ENCODE results near the gene PCDHB5. TPM values are rescaled to one million over a fixed set of nuclear protein-coding genes. Genes with fewer than 3 reads are reported as not detected.
A peak's percentile ranks its signal among the peaks of the same experiment; 100 is the strongest.
"Not testable (repeated sequence)": the region's sequence is repeated elsewhere in the genome, so short reads cannot be mapped to it uniquely, and the experiment has no call there.

PCDHB5 gene
- total RNA-seq, 1 experiment from 2014 or later = 25.2 TPM

- not testable (repeated sequence) for H3K36me3 ChIP-seq; H3K27me3 ChIP-seq (replicated peaks); H3K4me1 ChIP-seq (replicated peaks); H3K4me3 ChIP-seq; H3K9me3 ChIP-seq (replicated peaks); H3K27ac ChIP-seq
- peak in 1 of 2 experiments; percentile 30 for DNase-seq (ENCODE audit: low read depth in 1 of 2, low spot score in 2 of 2)
Observed at GRCh38 chr5:141174291-141175104, 39.5 kb downstream of the PCDHB5 start.

GRCh38 chr5:141175933-141176332 lies 40.9 kb downstream of the PCDHB5 start:
- DNase-seq (ENCODE audit: low read depth in 1 of 2, low spot score in 2 of 2) = no peak
- peaks cover 3% of the 10 kb centered on the region; the same call in 1 of the 2 replicates for H3K9me3 ChIP-seq (replicated peaks)
- no peak overlapping the region for H3K27ac ChIP-seq
- no peaks in the 10 kb centered on the region for H3K36me3 ChIP-seq
- H3K4me1 ChIP-seq (replicated peaks) = no peaks in the 10 kb centered on the region
- H3K4me3 ChIP-seq = no peak overlapping the region
- H3K27me3 ChIP-seq (replicated peaks) = no peaks in the 10 kb centered on the region

- H3K27me3 ChIP-seq (replicated peaks); H3K27ac ChIP-seq; H3K9me3 ChIP-seq (replicated peaks); H3K36me3 ChIP-seq; H3K4me3 ChIP-seq; H3K4me1 ChIP-seq (replicated peaks): not testable (repeated sequence)
- peak in 1 of 2 experiments; percentile 25 for DNase-seq (ENCODE audit: low read depth in 1 of 2, low spot score in 2 of 2)
Observed at GRCh38 chr5:141177577-141178191, 42.7 kb downstream of the PCDHB5 start, which contains the start of gene PCDHB8. PCDHB8 (plus strand) TSS chr5:141177790; CDS start chr5:141178035, 245 bp downstream.

GRCh38 chr5:141179371-141179770 lies 44.4 kb downstream of the PCDHB5 start:
- not testable (repeated sequence) for DNase-seq (ENCODE audit: low read depth in 1 of 2, low spot score in 2 of 2); H3K36me3 ChIP-seq; H3K27ac ChIP-seq; H3K27me3 ChIP-seq (replicated peaks); H3K4me3 ChIP-seq; H3K4me1 ChIP-seq (replicated peaks)
- peaks cover 12% of the 10 kb centered on the region for H3K9me3 ChIP-seq (replicated peaks)

GRCh38 chr5:141179876-141180275 lies 44.9 kb downstream of the PCDHB5 start:
- not testable (repeated sequence) for H3K4me1 ChIP-seq (replicated peaks); H3K36me3 ChIP-seq; H3K27me3 ChIP-seq (replicated peaks); DNase-seq (ENCODE audit: low read depth in 1 of 2, low spot score in 2 of 2); H3K4me3 ChIP-seq; H3K27ac ChIP-seq
- peaks cover 16% of the 10 kb centered on the region for H3K9me3 ChIP-seq (replicated peaks)

- Histone ChIP-seq H3K36me3 (peaks cover 10% of the 10 kb centered on the region), H3K9me3 (replicated peaks) (peaks cover 17% of the 10 kb centered on the region), H3K4me1 (replicated peaks) (no peaks in the 10 kb centered on the region), H3K27me3 (replicated peaks) (no peaks in the 10 kb centered on the region), H3K4me3 (no peak overlapping the region), H3K27ac (no peak overlapping the region)
- DNase-seq (ENCODE audit: low read depth in 1 of 2, low spot score in 2 of 2) = no peak
Observed at GRCh38 chr5:141180313-141180712, 45.3 kb downstream of the PCDHB5 start.

GRCh38 chr5:141182248-141182647 lies 47.2 kb downstream of the PCDHB5 start, which contains the start of gene PCDHB16:
PCDHB16 (plus strand) TSS chr5:141182387; CDS start chr5:141182560, 173 bp downstream.
- Histone ChIP-seq H3K27ac (peak within 1 kb of the TSS; percentile 71), H3K27me3 (replicated peaks) (no peaks in the 10 kb centered on the region), H3K4me1 (replicated peaks) (no peaks in the 10 kb centered on the region), H3K36me3 (peaks cover 16% of the 10 kb centered on the region), H3K9me3 (replicated peaks) (peaks cover 26% of the 10 kb centered on the region), H3K4me3 (peak within 1 kb of the TSS; percentile 50)
- peak; percentile 71 to 77 for DNase-seq (ENCODE audit: low read depth in 1 of 2, low spot score in 2 of 2)

GRCh38 chr5:141184117-141184855 lies 49.3 kb downstream of the PCDHB5 start:
- Histone ChIP-seq H3K36me3 (peaks cover 19% of the 10 kb centered on the region), H3K9me3 (replicated peaks) (peaks cover 26% of the 10 kb centered on the region)
- not testable (repeated sequence) for H3K27ac ChIP-seq; DNase-seq (ENCODE audit: low read depth in 1 of 2, low spot score in 2 of 2); H3K4me1 ChIP-seq (replicated peaks); H3K4me3 ChIP-seq; H3K27me3 ChIP-seq (replicated peaks)

- DNase-seq (ENCODE audit: low read depth in 1 of 2, low spot score in 2 of 2) = no peak
- Histone ChIP-seq H3K9me3 (replicated peaks) (peaks cover 26% of the 10 kb centered on the region), H3K27ac (no peak within 1 kb of the TSS), H3K36me3 (peaks cover 19% of the 10 kb centered on the region), H3K4me1 (replicated peaks) (no peaks in the 10 kb centered on the region), H3K27me3 (replicated peaks) (no peaks in the 10 kb centered on the region), H3K4me3 (no peak within 1 kb of the TSS)
Observed at GRCh38 chr5:141186897-141187512, 52.0 kb downstream of the PCDHB5 start, which contains the start of gene PCDHB9. PCDHB9 (plus strand) TSS chr5:141187161; CDS start chr5:141187319, 158 bp downstream.

Other genes starting within 250 kb of the PCDHB5 start
- 0.28 TPM in 1 of 2 replicates, not detected in the other for gene PCDHAC1, start 208.9 kb upstream of the PCDHB5 start, total RNA-seq (2014; rRNA removed; shearing (Covaris generic))
- 0.03 TPM in 1 of 2 replicates, not detected in the other for gene PCDHAC2, start 168.7 kb upstream of the PCDHB5 start, total RNA-seq (2014; rRNA removed; shearing (Covaris generic))
- gene PCDHB1, start 83.8 kb upstream of the PCDHB5 start, total RNA-seq (2014; rRNA removed; shearing (Covaris generic)) = not detected in 2 replicates
- gene PCDHB2, start 40.6 kb upstream of the PCDHB5 start, total RNA-seq (2014; rRNA removed; shearing (Covaris generic)) = 5.4 and 7.6 TPM in 2 replicates
- 0.37 and 1.2 TPM in 2 replicates for gene PCDHB3, start 34.7 kb upstream of the PCDHB5 start, total RNA-seq (2014; rRNA removed; shearing (Covaris generic))
- gene PCDHB4, start 13.4 kb upstream of the PCDHB5 start, total RNA-seq (2014; rRNA removed; shearing (Covaris generic)) = 0.32 TPM in 1 of 2 replicates, not detected in the other
- gene PCDHB6, start 14.9 kb downstream of the PCDHB5 start, total RNA-seq (2014; rRNA removed; shearing (Covaris generic)) = 0.29 and 0.50 TPM in 2 replicates
- gene PCDHB7, start 37.4 kb downstream of the PCDHB5 start, total RNA-seq (2014; rRNA removed; shearing (Covaris generic)) = 0.85 and 0.87 TPM in 2 replicates
- gene PCDHB8, start 42.6 kb downstream of the PCDHB5 start, total RNA-seq (2014; rRNA removed; shearing (Covaris generic)) = 0.75 and 1.8 TPM in 2 replicates
- 11.9 and 16.3 TPM in 2 replicates for gene PCDHB16, start 47.2 kb downstream of the PCDHB5 start, total RNA-seq (2014; rRNA removed; shearing (Covaris generic))
- 2.7 and 3.8 TPM in 2 replicates for gene PCDHB9, start 52.0 kb downstream of the PCDHB5 start, total RNA-seq (2014; rRNA removed; shearing (Covaris generic))
- 3.3 and 4.7 TPM in 2 replicates for gene PCDHB10, start 57.1 kb downstream of the PCDHB5 start, total RNA-seq (2014; rRNA removed; shearing (Covaris generic))
- 0.34 TPM in 1 of 2 replicates, not detected in the other for gene PCDHB11, start 64.4 kb downstream of the PCDHB5 start, total RNA-seq (2014; rRNA removed; shearing (Covaris generic))
- 1.8 and 6.2 TPM in 2 replicates for gene PCDHB12, start 73.5 kb downstream of the PCDHB5 start, total RNA-seq (2014; rRNA removed; shearing (Covaris generic))
- gene PCDHB13, start 78.7 kb downstream of the PCDHB5 start, total RNA-seq (2014; rRNA removed; shearing (Covaris generic)) = 1.3 and 1.7 TPM in 2 replicates
- gene PCDHB14, start 88.1 kb downstream of the PCDHB5 start, total RNA-seq (2014; rRNA removed; shearing (Covaris generic)) = 18.6 and 28.4 TPM in 2 replicates
- 0.74 and 1.0 TPM in 2 replicates for gene PCDHB15, start 110.2 kb downstream of the PCDHB5 start, total RNA-seq (2014; rRNA removed; shearing (Covaris generic))
- gene SLC25A2, start 168.8 kb downstream of the PCDHB5 start, total RNA-seq (2014; rRNA removed; shearing (Covaris generic)) = 0.11 and 0.75 TPM in 2 replicates
- 147 and 154 TPM in 2 replicates for gene TAF7, start 185.6 kb downstream of the PCDHB5 start, total RNA-seq (2014; rRNA removed; shearing (Covaris generic))
- 2.2 and 3.1 TPM in 2 replicates for gene PCDHGA1, start 195.3 kb downstream of the PCDHB5 start, total RNA-seq (2014; rRNA removed; shearing (Covaris generic))
- gene PCDHGA2, start 203.6 kb downstream of the PCDHB5 start, total RNA-seq (2014; rRNA removed; shearing (Covaris generic)) = 1.2 and 2.1 TPM in 2 replicates
- gene PCDHGA3, start 208.6 kb downstream of the PCDHB5 start, total RNA-seq (2014; rRNA removed; shearing (Covaris generic)) = 0.26 TPM in 1 of 2 replicates, not detected in the other
- 0.79 TPM in 1 of 2 replicates, not detected in the other for gene PCDHGB1, start 214.9 kb downstream of the PCDHB5 start, total RNA-seq (2014; rRNA removed; shearing (Covaris generic))
- gene PCDHGA4, start 219.8 kb downstream of the PCDHB5 start, total RNA-seq (2014; rRNA removed; shearing (Covaris generic)) = 1.2 and 1.7 TPM in 2 replicates
- gene PCDHGB2, start 224.8 kb downstream of the PCDHB5 start, total RNA-seq (2014; rRNA removed; shearing (Covaris generic)) = 3.8 TPM in 1 of 2 replicates, not detected in the other
- gene PCDHGA5, start 229.0 kb downstream of the PCDHB5 start, total RNA-seq (2014; rRNA removed; shearing (Covaris generic)) = 0.76 and 1.8 TPM in 2 replicates
- gene PCDHGB3, start 235.0 kb downstream of the PCDHB5 start, total RNA-seq (2014; rRNA removed; shearing (Covaris generic)) = 1.1 TPM in 1 of 2 replicates, not detected in the other
- 0.38 and 1.4 TPM in 2 replicates for gene PCDHGA6, start 238.7 kb downstream of the PCDHB5 start, total RNA-seq (2014; rRNA removed; shearing (Covaris generic))
- 0.82 and 0.91 TPM in 2 replicates for gene PCDHGA7, start 247.5 kb downstream of the PCDHB5 start, total RNA-seq (2014; rRNA removed; shearing (Covaris generic))